ENCODE measurements around the gene MARCHF2.

Gene MARCHF2

DNA sequence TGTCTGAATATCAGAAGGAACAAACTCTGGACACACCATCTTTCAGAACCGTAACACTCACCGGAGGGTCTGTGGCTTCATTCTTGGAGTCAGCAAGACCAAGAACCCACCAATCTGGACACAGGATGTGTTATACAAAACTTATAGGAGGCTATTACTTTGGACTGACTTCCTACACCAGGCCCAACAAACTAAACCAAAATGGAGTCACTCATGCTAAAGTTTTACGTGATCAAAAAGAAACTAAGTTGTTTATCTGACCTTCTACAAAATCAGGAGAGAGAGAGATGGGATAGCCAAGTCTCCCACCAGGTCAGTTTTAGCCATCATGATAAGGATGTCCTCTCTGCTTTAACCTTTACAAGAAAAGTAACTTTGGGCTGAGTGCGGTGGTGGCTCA is 26.1 kb upstream of the MARCHF2 start:
- TF ChIP-seq, protein P1, sequence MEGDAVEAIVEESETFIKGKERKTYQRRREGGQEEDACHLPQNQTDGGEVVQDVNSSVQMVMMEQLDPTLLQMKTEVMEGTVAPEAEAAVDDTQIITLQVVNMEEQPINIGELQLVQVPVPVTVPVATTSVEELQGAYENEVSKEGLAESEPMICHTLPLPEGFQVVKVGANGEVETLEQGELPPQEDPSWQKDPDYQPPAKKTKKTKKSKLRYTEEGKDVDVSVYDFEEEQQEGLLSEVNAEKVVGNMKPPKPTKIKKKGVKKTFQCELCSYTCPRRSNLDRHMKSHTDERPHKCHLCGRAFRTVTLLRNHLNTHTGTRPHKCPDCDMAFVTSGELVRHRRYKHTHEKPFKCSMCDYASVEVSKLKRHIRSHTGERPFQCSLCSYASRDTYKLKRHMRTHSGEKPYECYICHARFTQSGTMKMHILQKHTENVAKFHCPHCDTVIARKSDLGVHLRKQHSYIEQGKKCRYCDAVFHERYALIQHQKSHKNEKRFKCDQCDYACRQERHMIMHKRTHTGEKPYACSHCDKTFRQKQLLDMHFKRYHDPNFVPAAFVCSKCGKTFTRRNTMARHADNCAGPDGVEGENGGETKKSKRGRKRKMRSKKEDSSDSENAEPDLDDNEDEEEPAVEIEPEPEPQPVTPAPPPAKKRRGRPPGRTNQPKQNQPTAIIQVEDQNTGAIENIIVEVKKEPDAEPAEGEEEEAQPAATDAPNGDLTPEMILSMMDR (IDR thresholded peaks at IDR 0.05; ENCODE audit: insufficient read depth, low read depth, low read length, missing control alignments): no peak
- no peak for DNase-seq (ENCODE audit: low read depth)
- no peak overlapping the region for H3K4me3 ChIP-seq (ENCODE audit: low read length)

DNA sequence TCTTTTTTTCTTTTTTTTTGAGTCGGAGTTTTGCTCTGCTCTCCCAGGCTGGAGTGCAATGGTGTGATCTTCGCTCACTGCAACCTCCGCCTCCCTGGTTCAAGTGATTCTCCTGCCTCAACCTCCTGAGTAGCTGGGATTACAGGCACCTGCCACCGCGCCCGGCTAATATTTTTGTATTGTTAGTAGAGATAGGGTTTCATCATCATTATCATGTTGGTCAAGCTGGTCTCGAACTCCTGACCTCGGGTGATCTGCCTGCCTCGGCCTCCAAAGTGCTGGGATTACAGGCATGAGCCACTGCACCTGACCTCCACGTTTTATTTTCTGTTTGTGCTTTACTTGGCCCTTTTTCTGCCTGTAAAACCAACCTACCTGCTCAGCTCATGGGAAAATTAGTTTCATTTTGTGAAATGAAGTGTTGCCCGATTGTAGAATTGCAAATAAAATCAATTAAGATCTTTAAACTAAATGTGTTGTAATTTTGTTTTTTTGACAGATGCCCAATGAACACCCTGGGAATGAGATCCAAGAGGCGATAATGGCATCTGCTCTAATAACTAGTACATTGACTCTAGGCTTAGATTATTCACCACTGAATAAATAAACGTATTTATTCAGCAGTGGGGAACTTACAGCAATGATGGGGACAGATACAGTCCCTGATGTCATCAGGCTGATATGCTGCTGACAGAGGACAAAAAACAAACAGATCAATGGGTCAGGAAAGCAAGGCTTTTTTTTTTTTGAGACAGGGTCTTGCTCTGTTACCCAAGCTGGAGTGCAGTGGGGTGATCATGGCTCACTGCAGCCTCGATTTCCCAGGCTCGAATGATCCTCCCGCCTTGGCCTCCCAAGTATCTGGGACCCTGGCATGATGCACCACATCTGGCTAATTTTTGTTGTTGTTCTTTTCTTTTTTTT is 25.2 kb upstream of the MARCHF2 start:
- no peak overlapping the region for H3K4me3 ChIP-seq (ENCODE audit: low read length)
- TF ChIP-seq, protein P1 (IDR thresholded peaks at IDR 0.05; ENCODE audit: insufficient read depth, low read depth, low read length, missing control alignments): no peak
- DNase-seq (ENCODE audit: low read depth): no peak

DNA sequence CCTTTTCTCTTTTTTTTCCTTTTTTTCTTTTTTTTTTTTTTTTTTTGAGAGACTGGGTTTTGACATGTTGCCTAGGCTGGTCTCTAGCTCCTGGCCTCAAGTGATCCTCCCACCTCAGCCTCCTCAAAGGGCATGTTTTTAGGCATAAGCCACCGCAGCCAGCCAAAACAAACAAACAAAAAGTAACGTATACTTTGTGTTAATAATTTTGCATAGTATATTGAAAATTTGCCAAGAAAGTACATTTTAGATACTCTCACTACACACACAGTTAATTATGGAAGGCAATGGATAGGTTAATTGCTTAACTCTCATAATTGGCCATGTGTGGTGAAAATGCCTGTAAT is 24.5 kb upstream of the MARCHF2 start:
- no peak for DNase-seq (ENCODE audit: low read depth)
- TF ChIP-seq, protein P1 (IDR thresholded peaks at IDR 0.05; ENCODE audit: insufficient read depth, low read depth, low read length, missing control alignments): no peak
- no peak overlapping the region for H3K4me3 ChIP-seq (ENCODE audit: low read length)

DNA sequence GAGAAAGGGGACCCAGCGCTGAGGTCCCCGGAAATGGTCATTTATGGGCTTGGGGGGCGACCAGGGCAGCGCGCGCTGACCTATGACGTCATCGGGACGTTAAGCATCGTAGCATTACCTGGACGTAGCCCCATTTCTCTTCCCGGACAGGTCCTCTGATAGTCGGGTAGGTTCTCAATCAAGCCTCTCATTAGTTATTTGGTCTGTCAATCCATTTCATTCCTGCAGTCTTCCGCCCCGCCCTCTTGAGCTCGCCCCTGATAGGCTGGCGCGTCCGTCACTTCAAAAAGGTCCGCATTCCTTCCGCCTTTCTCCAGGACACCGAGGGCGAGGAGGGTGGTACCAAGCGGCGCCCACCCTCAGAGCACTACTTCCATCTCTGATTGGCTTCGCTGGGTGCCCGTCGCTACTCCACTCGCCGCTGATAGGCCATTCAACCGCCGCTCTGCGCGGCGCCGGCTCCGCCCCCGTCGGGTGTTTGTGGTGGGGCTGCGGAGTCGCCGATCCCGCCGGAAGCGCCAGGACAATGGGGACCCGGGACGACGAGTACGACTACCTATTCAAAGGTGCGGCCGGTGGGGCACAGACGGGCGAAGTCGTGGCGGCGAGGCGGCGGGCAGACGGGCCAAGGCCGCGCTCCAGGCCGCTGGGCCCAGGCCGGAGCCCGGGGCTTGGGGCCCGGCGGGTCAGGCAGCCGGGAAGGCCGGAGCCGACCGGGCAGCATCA is 23.1 kb upstream of the MARCHF2 start, which contains the start of gene RAB11B:
TSS of gene RAB11B (plus strand) at position 470 of the 726 bp plus-strand sequence. CDS start at position 527, 57 bp downstream.
- TF ChIP-seq, protein P1 (IDR thresholded peaks at IDR 0.05; ENCODE audit: insufficient read depth, low read depth, low read length, missing control alignments): no peak
- peak; percentile 100 for DNase-seq (ENCODE audit: low read depth)
- peak within 1 kb of the TSS; percentile 74 for H3K4me3 ChIP-seq (ENCODE audit: low read length)

DNA sequence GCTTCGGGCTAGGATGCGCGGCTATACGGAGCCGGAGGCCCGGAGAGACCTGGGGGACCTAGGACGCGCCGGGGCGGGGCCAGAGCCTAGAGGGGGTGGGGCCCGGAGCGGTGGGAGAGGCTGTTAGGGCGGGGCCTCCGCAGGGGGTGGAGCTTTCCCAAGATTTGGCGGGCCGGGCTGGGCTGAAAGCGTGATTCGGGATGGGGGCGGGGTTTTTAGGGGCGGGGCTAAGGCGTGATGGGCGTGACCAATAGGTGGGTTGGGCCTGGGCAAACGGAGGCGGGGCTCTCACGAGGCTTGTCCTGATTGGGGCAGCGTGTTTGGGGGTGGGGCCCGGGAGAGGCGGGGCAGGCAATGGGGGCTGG is 22.5 kb upstream of the MARCHF2 start:
- peak overlapping the region; percentile 74 for H3K4me3 ChIP-seq (ENCODE audit: low read length)
- DNase-seq (ENCODE audit: low read depth): peak; percentile 94
- TF ChIP-seq, protein P1 (IDR thresholded peaks at IDR 0.05; ENCODE audit: insufficient read depth, low read depth, low read length, missing control alignments): no peak

DNA sequence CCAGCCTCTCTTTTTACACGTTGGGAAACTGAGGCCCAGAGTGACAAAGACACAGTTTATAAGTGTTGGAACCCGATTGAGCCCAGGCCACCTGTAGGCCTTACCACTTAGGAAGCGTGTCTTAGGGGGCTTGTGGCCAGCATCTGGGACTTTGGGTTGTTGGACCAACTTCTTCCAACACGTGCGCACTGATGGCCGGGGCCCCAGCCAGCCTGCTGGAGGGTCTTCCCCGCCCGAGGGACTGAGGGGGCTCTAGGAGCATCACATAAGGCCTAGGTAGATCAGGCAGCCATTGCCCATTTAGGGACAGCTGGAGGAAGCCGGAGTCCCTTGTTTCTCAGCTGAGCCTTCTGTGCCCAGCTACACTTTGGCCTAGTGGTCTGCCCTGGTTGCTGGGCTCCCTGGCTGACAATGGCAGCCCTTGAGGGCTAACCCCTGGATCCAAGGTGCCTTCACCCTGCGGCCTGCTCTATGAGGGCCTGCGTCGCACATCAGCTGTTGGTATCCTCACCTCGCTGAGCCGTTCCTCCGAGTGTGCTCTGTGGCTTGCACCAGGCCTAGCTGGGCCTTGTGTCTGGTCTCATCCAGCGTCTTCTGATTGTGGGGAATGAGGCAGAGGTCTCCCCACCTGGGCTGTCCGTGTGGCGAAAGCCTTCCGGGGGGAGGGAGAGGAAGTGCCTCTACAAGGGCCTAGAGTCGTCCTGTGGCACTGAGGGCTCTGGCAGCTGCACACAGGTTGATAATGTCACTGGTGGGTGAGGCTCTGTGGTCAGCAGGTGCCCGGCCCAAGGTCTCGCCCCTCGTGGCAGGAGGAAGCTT is 21.7 kb upstream of the MARCHF2 start:
- TF ChIP-seq, protein P1 (IDR thresholded peaks at IDR 0.05; ENCODE audit: insufficient read depth, low read depth, low read length, missing control alignments): no peak
- peak overlapping the region; percentile 20 for H3K4me3 ChIP-seq (ENCODE audit: low read length)
- DNase-seq (ENCODE audit: low read depth): no peak
